H9 (cell line): Measurements from ENCODE around the gene ERGIC3. TPM values are rescaled to one million over a fixed set of nuclear protein-coding genes. Genes with fewer than 3 reads are reported as not detected.

Source experiments
- DNase-seq: peaks from one replicate; pipeline ENCODE4 v3.0.0-alpha.2; 2017
- H2AFZ ChIP-seq: one replicate; pipeline ENCODE4 v1.6.1; 2013; ENCODE audit warnings: mild to moderate bottlenecking, low read length, control low read depth, moderate library complexity
- H2AK5ac ChIP-seq: 2 replicates; pipeline ENCODE4 v1.6.1; 2013; ENCODE audit warnings: low read length, control low read depth, mixed read lengths; ENCODE audit not compliant: insufficient read length
- H2BK120ac ChIP-seq: one replicate; pipeline ENCODE4 v1.6.1; 2013; ENCODE audit warnings: low read depth, mild to moderate bottlenecking, low read length, control low read depth, inconsistent platforms; ENCODE audit not compliant: poor library complexity, severe bottlenecking
- H2BK12ac ChIP-seq: 2 replicates; pipeline ENCODE4 v1.6.1; 2013; ENCODE audit warnings: low read length, control low read depth, mixed read lengths, low read depth; ENCODE audit not compliant: insufficient read length
- H2BK15ac ChIP-seq: 2 replicates; pipeline ENCODE4 v1.6.1; 2013; ENCODE audit warnings: low read depth, low read length, control low read depth
- H2BK20ac ChIP-seq: one replicate; pipeline ENCODE4 v1.6.1; 2013; ENCODE audit warnings: low read depth, mild to moderate bottlenecking, low read length, control low read depth, inconsistent platforms; ENCODE audit not compliant: poor library complexity, severe bottlenecking
- H2BK5ac ChIP-seq: 2 replicates; pipeline ENCODE4 v1.6.1; 2013; ENCODE audit warnings: low read length, control low read depth, mixed read lengths; ENCODE audit not compliant: insufficient read length
- H3K14ac ChIP-seq: 2 replicates; pipeline ENCODE4 v1.6.1; 2013; ENCODE audit warnings: low read length, control low read depth; ENCODE audit not compliant: insufficient read depth
- H3K18ac ChIP-seq: 2 replicates; pipeline ENCODE4 v1.6.1; 2013; ENCODE audit warnings: low read depth, mild to moderate bottlenecking, mixed read lengths, low read length, control low read depth; ENCODE audit not compliant: insufficient read length
- H3K23ac ChIP-seq: 2 replicates; pipeline ENCODE4 v1.6.1; 2013; ENCODE audit warnings: low read length, control low read depth, mixed read lengths, low read depth; ENCODE audit not compliant: insufficient read length
- H3K23me2 ChIP-seq: 2 replicates; pipeline ENCODE4 v1.6.1; 2013; ENCODE audit warnings: low read depth, mild to moderate bottlenecking, mixed read lengths, low read length, control low read depth; ENCODE audit not compliant: insufficient read length, poor library complexity, severe bottlenecking
- H3K27ac ChIP-seq: 2 replicates; pipeline ENCODE4 v1.5.1; 2013; ENCODE audit warnings: low read length, control low read depth, mixed read lengths, low read depth; ENCODE audit not compliant: insufficient read length
- H3K27me3 ChIP-seq: 2 replicates; pipeline ENCODE4 v1.6.1; 2013; ENCODE audit warnings: low read length, control low read depth, inconsistent platforms; ENCODE audit not compliant: insufficient read depth
- H3K4ac ChIP-seq: 2 replicates; pipeline ENCODE4 v1.6.1; 2013; ENCODE audit warnings: low read depth, mild to moderate bottlenecking, control low read depth, inconsistent platforms, low read length, moderate library complexity
- H3K4me1 ChIP-seq: 2 replicates; pipeline ENCODE4 v1.6.1; 2013; ENCODE audit warnings: low read length, control low read depth, inconsistent platforms; ENCODE audit not compliant: insufficient read depth
- H3K4me2 ChIP-seq: 2 replicates; pipeline ENCODE4 v1.6.1; 2013; ENCODE audit warnings: low read length, control low read depth, mixed read lengths; ENCODE audit not compliant: insufficient read length, insufficient read depth
- H3K56ac ChIP-seq: 2 replicates; pipeline ENCODE4 v1.6.1; 2013; ENCODE audit warnings: low read depth, mild to moderate bottlenecking, mixed read lengths, low read length, control low read depth; ENCODE audit not compliant: insufficient read length
- H3K79me1 ChIP-seq: 2 replicates; pipeline ENCODE4 v1.6.1; 2013; ENCODE audit warnings: low read depth, mild to moderate bottlenecking, moderate library complexity, low read length, control low read depth, inconsistent platforms; ENCODE audit not compliant: insufficient read depth, poor library complexity, severe bottlenecking
- H3K79me2 ChIP-seq: 2 replicates; pipeline ENCODE4 v1.6.1; 2013; ENCODE audit warnings: low read length, control low read depth, inconsistent platforms; ENCODE audit not compliant: insufficient read depth
- H3K9ac ChIP-seq: 2 replicates; pipeline ENCODE4 v1.6.1; 2013; ENCODE audit warnings: low read length, control low read depth, mixed read lengths; ENCODE audit not compliant: insufficient read length; ENCODE audit errors: extremely low read depth
- H3K9me3 ChIP-seq: one replicate; pipeline ENCODE4 v1.6.1; 2013; ENCODE audit warnings: low read depth, low read length, inconsistent platforms; ENCODE audit not compliant: control insufficient read depth
- H3T11ph ChIP-seq: one replicate; pipeline ENCODE4 v1.6.1; 2013; ENCODE audit warnings: mild to moderate bottlenecking, low read length, control low read depth, inconsistent platforms
- H4K20me1 ChIP-seq: one replicate; pipeline ENCODE4 v1.6.1; 2013; ENCODE audit not compliant: control insufficient read depth, insufficient read length, insufficient read depth
- H4K5ac ChIP-seq: 2 replicates; pipeline ENCODE4 v1.6.1; 2013; ENCODE audit warnings: low read depth, mild to moderate bottlenecking, mixed read lengths, low read length, control low read depth; ENCODE audit not compliant: insufficient read length
- H4K8ac ChIP-seq: replicated peaks from 2 replicates; pipeline ENCODE4 v1.6.1; 2013; ENCODE audit warnings: low read length, control low read depth, mixed read lengths, low read depth; ENCODE audit not compliant: insufficient read length
- H4K91ac ChIP-seq: 2 replicates; pipeline ENCODE4 v1.6.1; 2013; ENCODE audit warnings: low read depth, mild to moderate bottlenecking, moderate library complexity, mixed read lengths, low read length, control low read depth; ENCODE audit not compliant: insufficient read length
- H3K27ac Mint-ChIP-seq, 3 experiments: 2 replicates in 2 of 3; 3 replicates in 1 of 3; pipeline ENCODE4 v1.8.0; 2020 to 2021; ENCODE audit warnings: mixed read lengths in 3 of 3, mild to moderate bottlenecking in 1 of 3, moderate library complexity in 1 of 3
- H3K27me3 Mint-ChIP-seq: 2 replicates; pipeline ENCODE4 v1.8.0; 2021; ENCODE audit warnings: low read depth, mild to moderate bottlenecking, moderate library complexity, mixed read lengths
- H3K36me3 Mint-ChIP-seq, 3 experiments: 2 replicates in 2 of 3; 3 replicates in 1 of 3; pipeline ENCODE4 v1.8.0; 2020 to 2021; ENCODE audit warnings: low read depth in 3 of 3, mixed read lengths in 3 of 3; ENCODE audit not compliant: insufficient read depth in 1 of 3
- H3K4me1 Mint-ChIP-seq, 2 experiments: 2 replicates each; pipeline ENCODE4 v1.8.0; 2020; ENCODE audit warnings: mixed read lengths in 2 of 2
- H3K4me3 Mint-ChIP-seq, 2 experiments: 2 replicates in 1 of 2; 3 replicates in 1 of 2; pipeline ENCODE4 v1.8.0; 2020 to 2021; ENCODE audit warnings: mild to moderate bottlenecking in 2 of 2, mixed read lengths in 2 of 2, moderate library complexity in 1 of 2
- H3K9me3 Mint-ChIP-seq, 2 experiments: 2 replicates in 1 of 2; 3 replicates in 1 of 2; pipeline ENCODE4 v1.8.0; 2020; ENCODE audit warnings: mild to moderate bottlenecking in 2 of 2, mixed read lengths in 2 of 2, moderate library complexity in 1 of 2
- CTCF ChIP-seq: fragments of 200-600 bp; sonication (generic); conservative IDR thresholded peaks from 3 replicates; pipeline ENCODE4 v1.8.0; 2021; ENCODE audit warnings: antibody characterized with exemption, mild to moderate bottlenecking
- WGBS: extraction: QIAGEN DNeasy Blood & Tissue Kit; methylation state at CpG from one replicate; pipeline ENCODE4 v1.1.7; 2013; ENCODE audit warnings: missing lambda C conversion rate, low lambda C conversion rate, mixed read lengths; ENCODE audit not compliant: insufficient read length; ENCODE audit errors: extremely low coverage; 5-methylcytosine and 5-hydroxymethylcytosine counted together
- total RNA-seq: library from RNA; stranded (reverse); gene quantifications from 2 replicates; pipeline ENCODE4 v1.2.1, GENCODE V29; 2021

ERGIC3 gene
- total RNA-seq, 1 experiment from 2014 or later, result 188 TPM

GRCh38 chr20:35561268-35561667, 19.4 kb downstream of the ERGIC3 start:
- Histone ChIP-seq H2AK5ac (no peak overlapping the region), H4K8ac (no peak overlapping the region), H3T11ph (no peak overlapping the region), H3K56ac (no peak overlapping the region), H2BK12ac (no peak overlapping the region), H3K9ac (no peak overlapping the region), H3K14ac (no peak overlapping the region), H2AFZ (no peak overlapping the region), H3K4me1 (no peaks in the 10 kb centered on the region), H3K27ac (no peak overlapping the region), H2BK120ac (no peak overlapping the region), H2BK5ac (no peak overlapping the region), H4K20me1 (no peaks in the 10 kb centered on the region), H3K18ac (no peak overlapping the region), H4K91ac (no peak overlapping the region), H4K5ac (no peak overlapping the region), H3K79me2 (no peaks in the 10 kb centered on the region), H3K27me3 (no peaks in the 10 kb centered on the region), H3K4me2 (no peak overlapping the region), H3K79me1 (no peaks in the 10 kb centered on the region), H2BK15ac (no peak overlapping the region), H3K23ac (no peak overlapping the region), H3K23me2 (no peaks in the 10 kb centered on the region), H3K9me3 (no peaks in the 10 kb centered on the region), H2BK20ac (no peak overlapping the region), H3K4ac (no peak overlapping the region)
- Mint-ChIP-seq H3K4me1 (peaks cover 7 to 13% of the 10 kb centered on the region in 2 experiments), H3K27me3 (peaks cover 3% of the 10 kb centered on the region), H3K4me3 (no peak overlapping the region), H3K9me3 (no peaks in the 10 kb centered on the region), H3K27ac (peak overlapping the region in 2 of 3 experiments; percentile 28 to 55; a peak in 2 of 7 replicates), H3K36me3 (peaks cover 14 to 25% (median 24%) of the 10 kb centered on the region in 3 experiments)
- DNase-seq, result peak; percentile 75
- TF ChIP-seq CTCF, result peak; percentile 58
- WGBS, result no CpG with 5 or more reads among the region's 7 CpGs
